ENCODE data around the gene C10orf90.

Gene C10orf90

GRCh38 chr10:126670056-126670894 lies at the start of gene C10orf90:
C10orf90 (minus strand) TSS chr10:126670693; CDS start chr10:126670480, 213 bp downstream.
- DNase-seq: no peak

- no peak for DNase-seq
Observed at GRCh38 chr10:126716366-126716765, 45.9 kb upstream of the C10orf90 start.

GRCh38 chr10:126713594-126713993 lies 43.1 kb upstream of the C10orf90 start:
- DNase-seq: no peak

GRCh38 chr10:126712681-126713080 lies 42.2 kb upstream of the C10orf90 start:
- DNase-seq: no peak

GRCh38 chr10:126705951-126706565 lies 35.6 kb upstream of the C10orf90 start:
- no peak for DNase-seq

GRCh38 chr10:126705131-126705530 lies 34.6 kb upstream of the C10orf90 start:
- no peak for DNase-seq

GRCh38 chr10:126704649-126705048 lies 34.2 kb upstream of the C10orf90 start:
- no peak for DNase-seq

GRCh38 chr10:126702181-126702580 lies 31.7 kb upstream of the C10orf90 start:
- no peak for DNase-seq

GRCh38 chr10:126701526-126701925 lies 31.0 kb upstream of the C10orf90 start:
- no peak for DNase-seq

- no peak for DNase-seq
Observed at GRCh38 chr10:126696684-126697083, 26.2 kb upstream of the C10orf90 start.

GRCh38 chr10:126691456-126691855 lies 21.0 kb upstream of the C10orf90 start:
- no peak for DNase-seq

GRCh38 chr10:126690534-126690933 lies 20.0 kb upstream of the C10orf90 start:
- no peak for DNase-seq

- DNase-seq: no peak
Observed at GRCh38 chr10:126689461-126689994, 19.0 kb upstream of the C10orf90 start.

GRCh38 chr10:126687121-126687606 lies 16.7 kb upstream of the C10orf90 start:
- no peak for DNase-seq

- DNase-seq: no peak
Observed at GRCh38 chr10:126686719-126687118, 16.2 kb upstream of the C10orf90 start.

- DNase-seq: no peak
Observed at GRCh38 chr10:126686268-126686667, 15.8 kb upstream of the C10orf90 start.

GRCh38 chr10:126685756-126686155 lies 15.3 kb upstream of the C10orf90 start:
- DNase-seq: no peak

GRCh38 chr10:126684171-126684745 lies 13.8 kb upstream of the C10orf90 start:
- DNase-seq: no peak

- DNase-seq: no peak
Observed at GRCh38 chr10:126683466-126683865, 13.0 kb upstream of the C10orf90 start.

GRCh38 chr10:126675656-126676438 lies 5.4 kb upstream of the C10orf90 start:
- no peak for DNase-seq

- no peak for DNase-seq
Observed at GRCh38 chr10:126674741-126675515, 4.4 kb upstream of the C10orf90 start.

- DNase-seq: no peak
Observed at GRCh38 chr10:126673565-126673964, 3.1 kb upstream of the C10orf90 start.
